Measurements from ENCODE around the gene NSD1.
"Not testable (repeated sequence)": the region's sequence is repeated elsewhere in the genome, so short reads cannot be mapped to it uniquely, and the experiment has no call there.

NSD1 gene

GRCh38 chr5:177334155-177334551, 200.6 kb downstream of the NSD1 start:
- no peak for DNase-seq

- no peak for DNase-seq
These were observed 201.5 kb downstream of the NSD1 start for GRCh38 chr5:177334781-177335700.

- no peak for DNase-seq
These were observed 202.1 kb downstream of the NSD1 start for GRCh38 chr5:177335701-177336065.

- no peak for DNase-seq
These were observed 202.5 kb downstream of the NSD1 start for GRCh38 chr5:177336112-177336511.

- no peak for DNase-seq
These were observed 203.3 kb downstream of the NSD1 start for GRCh38 chr5:177336603-177337494.

DNA sequence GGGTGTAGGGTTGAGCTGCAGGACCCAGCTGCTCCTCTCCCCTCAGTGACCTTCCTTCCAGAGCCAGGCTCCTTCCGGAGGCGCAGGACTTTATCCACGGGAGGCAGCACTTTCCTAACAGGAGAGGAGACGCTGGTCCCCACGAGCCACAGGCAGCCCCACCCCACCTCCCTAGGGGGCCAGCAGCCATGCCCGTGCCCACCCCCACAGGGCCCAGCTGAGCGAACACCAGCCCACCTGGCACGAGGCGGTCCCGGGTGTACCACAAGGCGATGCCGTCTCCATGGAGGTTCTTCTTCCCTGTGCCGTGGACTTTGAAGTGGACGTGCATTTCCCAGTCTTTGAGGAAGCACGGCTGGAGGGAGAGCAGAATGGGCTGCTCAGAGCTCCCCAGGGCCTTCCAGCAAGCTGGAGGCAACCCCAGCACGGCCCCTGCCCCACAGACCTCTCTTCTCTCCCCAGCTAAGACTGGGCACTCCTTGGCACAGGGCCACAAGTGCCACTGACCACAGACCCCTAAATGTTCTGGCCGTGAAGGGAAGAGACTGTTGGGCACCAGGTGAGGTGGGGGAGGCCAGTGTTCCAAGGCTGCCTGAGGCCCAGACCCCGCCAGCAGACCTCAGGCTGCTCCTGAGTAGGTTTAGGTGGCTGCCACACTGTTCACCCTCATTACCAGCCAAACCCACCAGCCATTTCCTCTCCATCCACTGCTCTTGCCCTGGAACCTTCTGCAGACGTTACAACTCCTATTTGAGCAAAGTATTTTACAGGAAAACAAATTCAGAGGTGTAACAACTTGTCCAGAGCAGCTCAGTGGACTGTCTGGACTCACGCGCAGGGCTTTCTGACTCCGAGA, 204.9 kb downstream of the NSD1 start:
- no peak for DNase-seq

DNA sequence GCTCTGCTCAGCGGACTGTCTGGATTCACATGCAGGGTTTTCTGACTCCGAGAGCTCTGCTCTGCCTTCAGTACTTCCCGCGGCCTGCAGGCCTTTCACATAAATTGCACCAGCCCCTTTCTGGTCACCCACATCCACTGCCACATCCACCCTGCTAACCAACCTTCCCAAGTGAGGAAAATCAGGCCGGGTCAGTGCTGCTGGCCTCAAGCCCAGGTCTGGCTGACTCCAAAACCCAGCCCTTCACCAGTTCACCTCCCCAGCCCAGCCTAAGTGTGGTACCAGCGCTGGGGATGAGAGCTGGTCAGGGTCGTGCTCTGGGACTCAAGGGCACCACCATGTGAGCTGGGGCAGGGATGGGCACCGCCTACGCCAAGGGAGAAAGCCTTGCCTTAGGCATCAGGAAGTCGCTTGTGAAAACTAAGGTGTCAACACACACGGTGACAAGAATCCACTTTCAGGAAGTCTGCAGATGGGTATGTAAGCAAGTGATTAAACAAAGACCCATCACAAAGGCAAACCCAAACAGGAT, 205.6 kb downstream of the NSD1 start:
- DNase-seq: no peak

GRCh38 chr5:177343000-177343399, 209.4 kb downstream of the NSD1 start:
- DNase-seq: not testable (repeated sequence)

DNA sequence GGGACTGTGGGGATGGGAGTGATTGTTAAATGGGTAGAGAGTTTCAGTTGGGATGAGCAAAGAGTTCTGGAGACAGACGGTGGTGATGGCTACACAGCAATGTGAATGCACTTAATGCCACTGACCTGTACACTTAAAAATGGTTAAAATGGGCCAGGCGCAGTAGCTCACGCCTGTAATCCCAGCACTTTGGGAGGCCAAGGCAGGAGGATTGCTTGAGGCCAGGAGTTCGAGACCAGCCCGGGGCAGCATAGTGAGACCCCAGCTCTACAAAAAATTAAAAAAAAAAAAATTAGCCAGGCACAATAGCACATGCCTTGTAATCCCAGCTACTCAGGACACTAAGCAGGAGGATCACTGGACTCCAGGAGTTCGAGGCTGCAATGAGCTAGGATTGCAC, 210.2 kb downstream of the NSD1 start:
- no peak for DNase-seq

DNA sequence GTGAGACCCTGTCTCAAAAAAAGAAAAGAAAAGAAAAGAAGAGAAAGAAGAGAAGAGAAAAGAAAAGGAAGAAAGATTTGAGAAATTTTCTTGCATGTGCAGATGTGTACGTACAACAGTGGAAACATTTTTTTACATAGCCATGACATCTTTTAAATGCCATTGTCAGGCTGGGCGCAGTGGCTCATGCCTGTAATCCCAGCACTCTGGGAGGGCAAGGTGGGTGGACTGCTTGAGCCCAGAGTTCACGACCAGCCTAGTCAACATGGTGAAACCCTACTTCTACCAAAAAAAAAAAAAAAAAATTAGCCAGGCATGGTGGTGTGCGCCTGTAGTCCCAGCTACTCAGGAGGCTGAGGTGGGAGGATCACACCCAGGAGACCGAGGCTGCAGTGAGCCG, 211.3 kb downstream of the NSD1 start:
- no peak for DNase-seq

DNA sequence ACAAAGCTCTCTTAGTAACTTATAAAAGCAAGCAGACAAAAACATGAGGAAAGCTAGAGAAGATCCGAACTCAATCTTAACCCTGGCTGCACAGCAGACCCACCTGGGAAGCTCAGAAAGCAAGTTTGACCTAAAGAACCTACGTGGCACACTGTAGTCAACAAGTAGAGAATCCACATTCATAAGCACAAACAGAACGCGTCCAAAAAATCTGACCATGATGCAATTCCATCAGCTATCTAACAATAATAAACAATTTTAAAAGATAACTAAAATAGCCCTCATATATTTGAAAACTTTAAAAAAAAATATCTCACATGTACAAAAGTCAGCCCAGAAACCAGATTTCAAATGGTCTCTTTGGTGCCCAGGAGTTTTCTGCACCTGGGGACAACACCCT, 213.2 kb downstream of the NSD1 start:
- DNase-seq: no peak

GRCh38 chr5:177347699-177348098, 214.1 kb downstream of the NSD1 start:
- no peak for DNase-seq

- no peak for DNase-seq
These were observed 215.7 kb downstream of the NSD1 start for GRCh38 chr5:177349362-177349647.

DNA sequence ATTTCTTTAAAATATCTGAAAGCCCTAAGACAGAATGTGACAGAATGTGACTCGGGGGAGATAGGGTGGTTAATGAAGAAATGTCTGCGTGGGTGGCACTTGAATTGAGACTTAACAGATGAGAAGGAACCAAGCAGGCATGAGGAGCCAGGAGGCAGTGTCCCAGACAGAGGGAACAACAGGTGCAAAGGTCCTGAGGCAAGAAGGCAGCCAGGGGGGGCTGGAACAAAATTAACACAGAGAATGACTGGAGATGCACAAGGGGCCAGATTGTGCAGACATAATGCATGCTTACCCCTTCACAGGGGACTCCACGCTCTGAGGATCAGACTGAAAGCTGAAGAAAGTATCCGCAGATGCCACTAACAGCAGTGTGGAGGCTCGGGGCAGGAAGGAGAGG, 216.2 kb downstream of the NSD1 start:
- DNase-seq: no peak
